HEK293T (cell line): ENCODE results near the gene TCF20.

Experiments
- ARNT ChIP-seq: fragments of 450-650 bp; IDR thresholded peaks from 2 replicates; pipeline ENCODE4 v1.6.1; 2017; ENCODE audit warnings: mild to moderate bottlenecking
- ELF4 ChIP-seq: fragments of 450-650 bp; IDR thresholded peaks from 2 replicates; pipeline ENCODE4 v1.6.1; 2017; ENCODE audit warnings: antibody characterized with exemption
- HDGF ChIP-seq: fragments of 450-650 bp; IDR thresholded peaks from 2 replicates; pipeline ENCODE4 v1.6.1; 2017; ENCODE audit warnings: antibody characterized with exemption, borderline replicate concordance
- SP1 ChIP-seq: fragments of 450-650 bp; IDR thresholded peaks from 2 replicates; pipeline ENCODE4 v1.6.1; 2017
- SUZ12 ChIP-seq: fragments of 450-650 bp; IDR thresholded peaks from 2 replicates; pipeline ENCODE4 v1.6.1; 2016; ENCODE audit warnings: mild to moderate bottlenecking
- TARDBP ChIP-seq: fragments of 450-650 bp; IDR thresholded peaks from 2 replicates; pipeline ENCODE4 v1.6.1; 2016
- ZNF384 ChIP-seq: fragments of 450-650 bp; IDR thresholded peaks from 2 replicates; pipeline ENCODE4 v1.6.1; 2016

DNA sequence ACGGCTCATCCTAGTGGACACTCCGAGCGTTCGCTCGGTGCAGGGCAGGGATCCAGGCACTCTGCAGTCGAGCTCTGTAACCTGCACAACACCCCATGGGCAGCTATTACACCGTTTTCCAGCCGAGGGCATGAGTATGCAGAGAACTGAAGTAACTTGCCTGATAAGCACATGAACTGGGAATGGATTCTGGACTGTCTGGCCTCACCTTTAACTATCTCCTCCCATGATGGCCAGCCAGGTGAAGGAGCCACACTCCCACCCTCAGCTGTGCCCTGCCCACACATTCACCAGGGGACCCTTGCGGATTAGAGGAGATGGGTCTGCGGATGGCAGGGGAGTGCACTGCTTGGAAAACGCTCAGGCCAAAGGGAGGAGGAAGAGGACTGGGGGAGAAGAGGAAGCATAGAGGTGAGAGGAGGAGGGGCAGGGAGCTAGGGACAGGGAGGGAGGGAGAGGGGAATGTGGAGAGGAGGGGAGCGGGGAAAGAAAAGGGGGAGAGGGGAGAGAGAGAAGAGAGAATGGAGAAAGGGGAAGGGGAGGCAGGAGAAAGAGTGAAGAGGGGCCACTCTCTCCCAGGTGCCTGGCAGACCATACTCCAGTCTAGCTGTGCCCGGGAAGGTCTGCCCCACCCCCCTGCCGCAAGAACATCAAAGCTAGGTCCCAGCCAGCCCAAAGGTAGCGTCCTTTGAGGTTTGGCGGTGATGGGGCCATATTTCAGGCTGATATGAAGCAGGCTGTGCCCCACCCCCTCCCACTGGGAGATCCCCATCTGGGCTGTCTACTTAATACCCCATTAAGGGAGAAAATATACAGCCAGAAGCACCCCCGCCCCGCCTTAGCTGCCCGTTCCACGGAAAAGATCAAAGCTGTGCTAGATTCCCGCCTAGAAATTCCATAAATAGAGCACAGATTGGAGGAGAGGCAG is 33.2 kb upstream of the TCF20 start:
- TF ChIP-seq SP1 (no peak), HDGF (no peak), ARNT (no peak), ZNF384 (no peak), ELF4 (no peak), TARDBP (no peak), SUZ12 (no peak)
